ENCODE measurements around the gene HSPA1B. TPM values are rescaled to one million over a fixed set of nuclear protein-coding genes. Genes with fewer than 3 reads are reported as not detected.

Gene HSPA1B
- total RNA-seq, 1 experiment from 2014 or later: 85.1 TPM

DNA sequence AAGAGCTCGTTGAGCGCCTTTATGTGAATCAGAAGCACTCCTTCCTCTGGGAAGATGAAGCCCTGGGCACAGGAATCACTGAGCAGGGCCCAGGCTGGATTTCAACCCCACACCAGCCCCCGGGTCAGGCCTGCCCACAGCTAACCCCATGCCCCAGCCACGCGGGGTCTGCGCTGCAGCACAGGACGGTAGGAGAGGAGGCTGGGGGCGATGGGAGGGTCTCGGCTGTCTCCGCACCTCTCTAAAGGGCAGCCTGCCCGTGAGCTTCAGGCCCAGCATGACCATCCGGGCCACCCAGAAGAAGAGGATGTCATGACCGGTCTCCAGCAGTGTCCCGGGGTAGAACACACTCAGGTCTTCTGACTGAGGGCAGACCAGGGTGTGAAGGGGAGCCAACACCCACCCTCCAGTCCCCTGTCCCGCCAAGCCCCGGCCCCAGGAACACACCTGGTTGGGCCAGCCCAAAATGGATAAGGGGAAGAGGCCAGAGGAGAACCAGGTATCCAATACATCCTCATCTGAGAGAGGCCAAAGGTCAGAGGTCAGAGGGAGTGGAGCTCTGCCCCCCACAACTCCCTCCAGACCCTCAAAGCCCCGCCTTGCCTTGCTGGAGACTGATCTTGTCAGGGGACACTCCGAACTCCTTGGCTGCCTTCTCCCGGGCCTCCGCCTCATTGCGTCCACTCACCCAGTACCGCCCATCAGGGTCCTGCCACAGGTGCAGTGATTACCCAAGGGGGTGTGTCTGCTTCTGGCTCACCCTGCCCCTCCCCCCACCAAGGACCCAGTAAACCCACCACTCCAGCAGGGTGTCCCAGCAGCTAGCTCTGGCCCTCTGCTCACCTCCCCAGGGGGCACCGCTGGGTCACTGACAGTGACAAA lies 46.1 kb upstream of the HSPA1B start:
- Mint-ChIP-seq H3K4me1 (peaks cover 1 to 5% of the 10 kb centered on the region in 2 experiments; a peak in 1 of 4 replicates), H3K4me3 (no peak overlapping the region), H3K36me3 (ENCODE audit: insufficient read depth in 1 of 3, low read depth in 3 of 3) (peaks cover 46 to 81% (median 63%) of the 10 kb centered on the region in 3 experiments), H3K27me3 (ENCODE audit: low read depth) (no peaks in the 10 kb centered on the region), H3K27ac (no peak overlapping the region), H3K9me3 (no peaks in the 10 kb centered on the region)
- no peak overlapping the region for H2AFZ ChIP-seq (ENCODE audit: low read length)
- no peaks in the 10 kb centered on the region for H3K23me2 ChIP-seq (ENCODE audit: insufficient read length, low read depth, low read length, poor library complexity, severe bottlenecking)
- H2BK15ac ChIP-seq (ENCODE audit: low read depth, low read length): no peak overlapping the region
- H3K27ac ChIP-seq (ENCODE audit: insufficient read length, low read depth, low read length): no peak overlapping the region
- no peak overlapping the region for H2BK120ac ChIP-seq (ENCODE audit: low read depth, low read length, poor library complexity, severe bottlenecking)
- H4K91ac ChIP-seq (ENCODE audit: insufficient read length, low read depth, low read length): no peak overlapping the region
- H3K4me2 ChIP-seq (ENCODE audit: insufficient read depth, insufficient read length, low read length): no peak overlapping the region
- no peak for DNase-seq
- H3T11ph ChIP-seq (ENCODE audit: low read length): no peak overlapping the region
- H3K4ac ChIP-seq (ENCODE audit: low read depth, low read length): no peak overlapping the region
- H3K4me1 ChIP-seq (ENCODE audit: insufficient read depth, low read length): no peaks in the 10 kb centered on the region
- no peaks in the 10 kb centered on the region for H4K20me1 ChIP-seq (ENCODE audit: control insufficient read depth, insufficient read depth, insufficient read length)
- H3K23ac ChIP-seq (ENCODE audit: insufficient read length, low read depth, low read length): no peak overlapping the region
- WGBS (ENCODE audit: extremely low coverage, insufficient read length, low lambda C conversion rate): no CpG with 5 or more reads among the region's 23 CpGs
- no peak overlapping the region for H2AK5ac ChIP-seq (ENCODE audit: insufficient read length, low read length)
- TF ChIP-seq, protein P1, sequence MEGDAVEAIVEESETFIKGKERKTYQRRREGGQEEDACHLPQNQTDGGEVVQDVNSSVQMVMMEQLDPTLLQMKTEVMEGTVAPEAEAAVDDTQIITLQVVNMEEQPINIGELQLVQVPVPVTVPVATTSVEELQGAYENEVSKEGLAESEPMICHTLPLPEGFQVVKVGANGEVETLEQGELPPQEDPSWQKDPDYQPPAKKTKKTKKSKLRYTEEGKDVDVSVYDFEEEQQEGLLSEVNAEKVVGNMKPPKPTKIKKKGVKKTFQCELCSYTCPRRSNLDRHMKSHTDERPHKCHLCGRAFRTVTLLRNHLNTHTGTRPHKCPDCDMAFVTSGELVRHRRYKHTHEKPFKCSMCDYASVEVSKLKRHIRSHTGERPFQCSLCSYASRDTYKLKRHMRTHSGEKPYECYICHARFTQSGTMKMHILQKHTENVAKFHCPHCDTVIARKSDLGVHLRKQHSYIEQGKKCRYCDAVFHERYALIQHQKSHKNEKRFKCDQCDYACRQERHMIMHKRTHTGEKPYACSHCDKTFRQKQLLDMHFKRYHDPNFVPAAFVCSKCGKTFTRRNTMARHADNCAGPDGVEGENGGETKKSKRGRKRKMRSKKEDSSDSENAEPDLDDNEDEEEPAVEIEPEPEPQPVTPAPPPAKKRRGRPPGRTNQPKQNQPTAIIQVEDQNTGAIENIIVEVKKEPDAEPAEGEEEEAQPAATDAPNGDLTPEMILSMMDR (conservative IDR thresholded peaks at IDR 0.05): no peak
- H2BK12ac ChIP-seq (ENCODE audit: insufficient read length, low read depth, low read length): no peak overlapping the region
- no peaks in the 10 kb centered on the region for H3K9me3 ChIP-seq (ENCODE audit: control insufficient read depth, low read depth, low read length)
- no peak overlapping the region for H2BK20ac ChIP-seq (ENCODE audit: low read depth, low read length, poor library complexity, severe bottlenecking)
- H4K5ac ChIP-seq (ENCODE audit: insufficient read length, low read depth, low read length): no peak overlapping the region
- H2BK5ac ChIP-seq (ENCODE audit: insufficient read length, low read length): no peak overlapping the region
- H4K8ac ChIP-seq (replicated peaks; ENCODE audit: insufficient read length, low read depth, low read length): no peak overlapping the region
- H3K14ac ChIP-seq (ENCODE audit: insufficient read depth, low read length): no peak overlapping the region
- no peaks in the 10 kb centered on the region for H3K27me3 ChIP-seq (ENCODE audit: insufficient read depth, low read length)
- H3K56ac ChIP-seq (ENCODE audit: insufficient read length, low read depth, low read length): no peak overlapping the region
- no peak overlapping the region for H3K18ac ChIP-seq (ENCODE audit: insufficient read length, low read depth, low read length)
- no peaks in the 10 kb centered on the region for H3K79me1 ChIP-seq (ENCODE audit: insufficient read depth, low read depth, low read length, poor library complexity, severe bottlenecking)
- H3K79me2 ChIP-seq (ENCODE audit: insufficient read depth, low read length): no peaks in the 10 kb centered on the region
- H3K9ac ChIP-seq (ENCODE audit: extremely low read depth, insufficient read length, low read length): no peak overlapping the region

Data from H9 (cell line).